ENCODE data around the gene GUCA1A. TPM values are rescaled to one million over a fixed set of nuclear protein-coding genes. Genes with fewer than 3 reads are reported as not detected.

GUCA1A gene
- total RNA-seq, 4 donors from 2014 or later = not detected

DNA sequence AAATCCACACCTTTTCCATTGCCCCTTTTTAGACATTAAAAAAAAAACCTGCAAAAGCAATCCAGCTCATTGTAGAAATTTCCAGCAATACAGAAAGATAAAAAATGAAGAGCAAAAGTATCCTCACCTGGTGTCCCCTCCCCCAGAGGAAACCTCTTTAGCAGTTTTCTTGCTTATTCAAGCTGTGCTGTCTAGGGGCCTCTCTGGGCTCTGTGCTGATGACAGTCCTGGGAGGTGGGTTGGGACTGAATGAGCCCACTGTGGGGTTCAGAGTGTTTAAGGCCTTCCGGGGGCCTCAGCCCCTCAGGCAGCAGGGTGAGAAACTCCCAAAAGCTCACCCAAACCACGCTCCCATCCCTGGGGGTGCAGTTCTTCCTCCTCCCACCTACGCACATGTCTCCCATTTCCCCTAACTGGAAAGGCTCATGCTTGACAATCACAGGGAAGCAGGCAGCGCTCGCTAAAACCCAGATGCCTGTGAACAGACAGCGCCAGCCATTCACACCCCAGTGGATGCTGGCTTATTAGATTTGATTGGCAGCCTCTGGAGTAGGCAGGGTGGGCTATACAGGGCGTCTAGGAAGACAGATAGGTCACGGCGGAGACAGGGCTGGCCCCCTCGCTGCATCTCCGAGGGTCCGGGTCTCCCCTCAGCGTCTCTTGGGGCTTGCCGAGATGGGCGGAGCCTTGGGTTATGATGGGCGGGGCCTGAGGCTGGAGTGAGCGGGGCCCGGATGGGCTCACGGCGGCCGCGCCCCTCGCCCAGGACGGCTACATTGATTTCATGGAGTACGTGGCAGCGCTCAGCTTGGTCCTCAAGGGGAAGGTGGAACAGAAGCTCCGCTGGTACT is 4.6 kb downstream of the GUCA1A start:
- H3K4me3 ChIP-seq = no peak overlapping the region
- H3K9me3 ChIP-seq = no peaks in the 10 kb centered on the region
- intact Hi-C loops (cut with DNase I) = no loop called here
- peaks cover 0 to 22% (median 3%) of the 10 kb centered on the region in 4 donors for H3K27me3 ChIP-seq
- peaks cover 0 to 4% (median 2%) of the 10 kb centered on the region in 4 donors for H3K4me1 ChIP-seq
- no peak overlapping the region for H3K27ac ChIP-seq (replicated peaks in 1 of 4)
- 53% methylated on average over 6 of the region's 27 CpGs for WGBS
- H3K36me3 ChIP-seq = no peaks in the 10 kb centered on the region
- DNase-seq (ENCODE audit: extremely low spot score) = no peak
- no peak for TF ChIP-seq POLR2AphosphoS5 (IDR thresholded peaks at IDR 0.05)
- no peak for TF ChIP-seq EP300 (IDR thresholded peaks at IDR 0.05)
- TF ChIP-seq, protein P1, sequence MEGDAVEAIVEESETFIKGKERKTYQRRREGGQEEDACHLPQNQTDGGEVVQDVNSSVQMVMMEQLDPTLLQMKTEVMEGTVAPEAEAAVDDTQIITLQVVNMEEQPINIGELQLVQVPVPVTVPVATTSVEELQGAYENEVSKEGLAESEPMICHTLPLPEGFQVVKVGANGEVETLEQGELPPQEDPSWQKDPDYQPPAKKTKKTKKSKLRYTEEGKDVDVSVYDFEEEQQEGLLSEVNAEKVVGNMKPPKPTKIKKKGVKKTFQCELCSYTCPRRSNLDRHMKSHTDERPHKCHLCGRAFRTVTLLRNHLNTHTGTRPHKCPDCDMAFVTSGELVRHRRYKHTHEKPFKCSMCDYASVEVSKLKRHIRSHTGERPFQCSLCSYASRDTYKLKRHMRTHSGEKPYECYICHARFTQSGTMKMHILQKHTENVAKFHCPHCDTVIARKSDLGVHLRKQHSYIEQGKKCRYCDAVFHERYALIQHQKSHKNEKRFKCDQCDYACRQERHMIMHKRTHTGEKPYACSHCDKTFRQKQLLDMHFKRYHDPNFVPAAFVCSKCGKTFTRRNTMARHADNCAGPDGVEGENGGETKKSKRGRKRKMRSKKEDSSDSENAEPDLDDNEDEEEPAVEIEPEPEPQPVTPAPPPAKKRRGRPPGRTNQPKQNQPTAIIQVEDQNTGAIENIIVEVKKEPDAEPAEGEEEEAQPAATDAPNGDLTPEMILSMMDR (IDR thresholded peaks at IDR 0.05) = no peak
- no peak for TF ChIP-seq POLR2A (IDR thresholded peaks at IDR 0.05; ENCODE audit: low read depth)

DNA sequence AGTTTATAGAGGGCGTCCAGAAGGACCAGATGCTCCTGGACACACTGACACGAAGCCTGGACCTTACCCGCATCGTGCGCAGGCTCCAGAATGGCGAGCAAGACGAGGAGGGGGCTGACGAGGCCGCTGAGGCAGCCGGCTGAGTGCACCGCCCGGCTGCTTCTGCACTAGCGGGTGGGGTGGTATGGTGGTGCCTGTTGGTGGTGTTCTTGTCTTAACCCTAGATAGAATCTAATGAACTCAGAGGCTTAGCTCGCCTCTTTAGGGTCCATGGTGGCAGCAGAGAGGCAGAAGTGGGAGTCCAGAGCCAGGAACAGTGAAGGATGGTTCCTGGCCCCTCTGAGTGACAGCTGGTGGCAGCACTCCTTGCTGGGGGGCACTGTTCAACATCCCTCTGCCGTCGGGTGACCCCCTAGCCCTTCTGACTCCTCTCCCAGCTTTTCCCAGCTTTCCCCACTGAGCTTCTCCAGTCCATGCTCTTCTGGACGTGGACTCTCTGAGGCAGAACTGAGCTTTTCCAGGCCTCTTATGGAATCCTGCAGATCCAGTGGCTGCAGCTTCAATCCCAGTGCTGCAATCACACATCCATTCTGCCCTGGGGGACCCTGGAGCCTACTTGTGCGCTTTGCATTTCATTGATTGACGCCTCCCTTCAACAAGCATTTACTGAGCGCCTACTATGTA is 6.2 kb downstream of the GUCA1A start:
- H3K9me3 ChIP-seq = no peaks in the 10 kb centered on the region
- WGBS = 92% methylated on average over 20 of the region's 20 CpGs
- no peak overlapping the region for H3K4me3 ChIP-seq
- no peak for TF ChIP-seq EP300 (IDR thresholded peaks at IDR 0.05)
- no peak for TF ChIP-seq POLR2AphosphoS5 (IDR thresholded peaks at IDR 0.05)
- no peak for TF ChIP-seq POLR2A (IDR thresholded peaks at IDR 0.05; ENCODE audit: low read depth)
- TF ChIP-seq, protein P1 (IDR thresholded peaks at IDR 0.05) = no peak
- H3K4me1 ChIP-seq = peaks cover 0 to 4% (median 2%) of the 10 kb centered on the region in 4 donors
- no peak overlapping the region for H3K27ac ChIP-seq (replicated peaks in 1 of 4)
- intact Hi-C loops (cut with DNase I) = no loop called here
- H3K36me3 ChIP-seq = no peaks in the 10 kb centered on the region
- peaks cover 0 to 22% (median 3%) of the 10 kb centered on the region in 4 donors for H3K27me3 ChIP-seq
- no peak for DNase-seq (ENCODE audit: extremely low spot score)

DNA sequence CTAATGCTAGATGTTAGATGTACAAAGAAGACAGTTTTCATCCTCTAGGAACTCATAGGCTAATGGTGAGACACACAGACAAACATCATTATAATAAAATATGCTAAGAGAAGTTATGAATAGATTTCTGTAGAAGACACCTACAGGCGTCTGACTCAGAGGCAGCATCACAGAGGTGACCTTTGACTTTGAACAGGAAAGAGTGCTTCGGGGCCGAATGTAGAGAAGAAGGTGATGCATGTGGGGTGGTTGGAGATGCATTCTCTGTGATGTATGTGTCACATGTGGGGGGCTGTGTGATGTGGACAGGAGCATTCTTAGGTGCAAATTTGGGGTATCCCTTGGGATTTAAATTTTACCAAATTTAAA is 6.8 kb downstream of the GUCA1A start:
- no peak for TF ChIP-seq EP300 (IDR thresholded peaks at IDR 0.05)
- TF ChIP-seq, protein P1 (IDR thresholded peaks at IDR 0.05) = no peak
- TF ChIP-seq POLR2A (IDR thresholded peaks at IDR 0.05; ENCODE audit: low read depth) = no peak
- no peak for TF ChIP-seq POLR2AphosphoS5 (IDR thresholded peaks at IDR 0.05)
- intact Hi-C loops (cut with DNase I) = no loop called here
- DNase-seq (ENCODE audit: extremely low spot score) = no peak
- Histone ChIP-seq H3K4me1 (peaks cover 0 to 4% (median 2%) of the 10 kb centered on the region in 4 donors), H3K27me3 (peaks cover 0 to 22% (median 3%) of the 10 kb centered on the region in 4 donors), H3K4me3 (no peak overlapping the region), H3K9me3 (no peaks in the 10 kb centered on the region), H3K27ac (replicated peaks in 1 of 4) (no peak overlapping the region), H3K36me3 (no peaks in the 10 kb centered on the region)
- WGBS = 81% methylated on average over 3 of the region's 3 CpGs

DNA sequence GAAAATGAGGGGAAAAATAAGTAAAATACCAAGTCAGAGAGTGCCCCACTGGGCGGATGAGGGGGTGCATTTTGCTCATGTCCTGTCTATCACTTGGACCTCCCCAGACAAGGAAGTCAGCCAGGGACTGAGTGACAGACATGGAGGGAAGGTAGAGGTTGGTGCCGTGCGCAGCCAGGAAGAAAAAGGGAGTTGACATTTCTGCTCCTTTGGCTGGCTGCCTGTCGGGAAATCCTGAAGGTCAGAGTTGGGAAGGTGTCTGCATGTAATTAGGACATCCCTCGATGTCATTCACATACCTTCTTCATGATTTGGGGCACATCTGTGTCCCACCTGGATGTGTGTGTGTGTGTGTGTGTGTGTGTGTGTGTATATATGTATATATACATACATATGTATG is 8.9 kb downstream of the GUCA1A start:
- intact Hi-C loops (cut with DNase I) = no loop called here
- H3K4me3 ChIP-seq = no peak overlapping the region
- H3K27ac ChIP-seq (replicated peaks in 1 of 4) = no peak overlapping the region
- H3K9me3 ChIP-seq = no peaks in the 10 kb centered on the region
- H3K36me3 ChIP-seq = no peaks in the 10 kb centered on the region
- DNase-seq (ENCODE audit: extremely low spot score) = no peak
- 80% methylated on average over 5 of the region's 5 CpGs for WGBS
- peaks cover 0 to 22% (median 3%) of the 10 kb centered on the region in 4 donors for H3K27me3 ChIP-seq
- TF ChIP-seq POLR2AphosphoS5 (IDR thresholded peaks at IDR 0.05) (no peak), POLR2A (IDR thresholded peaks at IDR 0.05; ENCODE audit: low read depth) (no peak), EP300 (IDR thresholded peaks at IDR 0.05) (no peak)
- TF ChIP-seq, protein P1 (IDR thresholded peaks at IDR 0.05) = no peak
- peaks cover 0 to 4% (median 2%) of the 10 kb centered on the region in 4 donors for H3K4me1 ChIP-seq
